ENCODE results near the gene ERGIC3. TPM values are rescaled to one million over a fixed set of nuclear protein-coding genes. Genes with fewer than 3 reads are reported as not detected.

The ERGIC3 gene
- total RNA-seq, 1 donor from 2014 or later = 113 TPM

DNA sequence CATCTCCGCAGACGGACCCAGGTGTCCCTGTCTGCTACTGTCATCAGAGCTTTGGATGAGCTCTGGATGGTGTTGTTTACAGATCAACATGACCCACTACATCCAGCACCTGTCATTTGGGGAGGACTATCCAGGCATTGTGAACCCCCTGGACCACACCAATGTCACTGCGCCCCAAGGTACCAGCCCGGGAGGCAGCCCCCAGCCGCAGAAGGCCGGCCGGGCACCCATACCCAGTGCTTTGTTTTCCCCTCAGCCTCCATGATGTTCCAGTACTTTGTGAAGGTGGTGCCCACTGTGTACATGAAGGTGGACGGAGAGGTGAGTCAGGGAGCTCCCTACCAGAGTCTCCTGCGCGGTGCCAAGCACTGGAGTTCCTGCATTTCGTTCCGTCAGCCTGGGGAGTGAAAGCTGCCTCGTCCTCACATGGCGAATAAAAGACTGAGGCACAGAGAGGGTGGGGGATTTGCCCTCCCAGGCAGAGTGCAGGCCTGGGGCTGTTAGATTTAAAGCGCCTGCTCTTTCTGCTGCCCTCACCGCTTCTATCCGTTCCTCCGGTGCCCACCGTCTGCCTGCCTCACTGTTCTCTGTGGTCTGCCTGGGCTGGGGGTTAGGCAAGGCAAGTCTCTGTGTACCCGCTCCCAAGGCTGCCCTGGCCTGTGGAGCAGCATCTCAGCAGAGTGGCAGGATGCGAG lies 14.2 kb downstream of the ERGIC3 start:
- Histone ChIP-seq H3K4me1 (no peaks in the 10 kb centered on the region), H3K9me3 (no peaks in the 10 kb centered on the region), H3K4me3 (no peak overlapping the region), H3K27ac (no peak overlapping the region), H3K36me3 (peaks cover 0 to 37% of the 10 kb centered on the region in 2 donors), H3K27me3 (no peaks in the 10 kb centered on the region)
- TF ChIP-seq POLR2A (IDR thresholded peaks at IDR 0.05) = no peak
- no peak for TF ChIP-seq POLR2AphosphoS5 (IDR thresholded peaks at IDR 0.05; ENCODE audit: insufficient read depth in 1 of 2, low read depth in 1 of 2)
- TF ChIP-seq, protein P1, sequence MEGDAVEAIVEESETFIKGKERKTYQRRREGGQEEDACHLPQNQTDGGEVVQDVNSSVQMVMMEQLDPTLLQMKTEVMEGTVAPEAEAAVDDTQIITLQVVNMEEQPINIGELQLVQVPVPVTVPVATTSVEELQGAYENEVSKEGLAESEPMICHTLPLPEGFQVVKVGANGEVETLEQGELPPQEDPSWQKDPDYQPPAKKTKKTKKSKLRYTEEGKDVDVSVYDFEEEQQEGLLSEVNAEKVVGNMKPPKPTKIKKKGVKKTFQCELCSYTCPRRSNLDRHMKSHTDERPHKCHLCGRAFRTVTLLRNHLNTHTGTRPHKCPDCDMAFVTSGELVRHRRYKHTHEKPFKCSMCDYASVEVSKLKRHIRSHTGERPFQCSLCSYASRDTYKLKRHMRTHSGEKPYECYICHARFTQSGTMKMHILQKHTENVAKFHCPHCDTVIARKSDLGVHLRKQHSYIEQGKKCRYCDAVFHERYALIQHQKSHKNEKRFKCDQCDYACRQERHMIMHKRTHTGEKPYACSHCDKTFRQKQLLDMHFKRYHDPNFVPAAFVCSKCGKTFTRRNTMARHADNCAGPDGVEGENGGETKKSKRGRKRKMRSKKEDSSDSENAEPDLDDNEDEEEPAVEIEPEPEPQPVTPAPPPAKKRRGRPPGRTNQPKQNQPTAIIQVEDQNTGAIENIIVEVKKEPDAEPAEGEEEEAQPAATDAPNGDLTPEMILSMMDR (IDR thresholded peaks at IDR 0.05) = no peak
- no peak for DNase-seq (ENCODE audit: extremely low spot score in 2 of 2)
- intact Hi-C loops (cut with DNase I) = no loop called here

DNA sequence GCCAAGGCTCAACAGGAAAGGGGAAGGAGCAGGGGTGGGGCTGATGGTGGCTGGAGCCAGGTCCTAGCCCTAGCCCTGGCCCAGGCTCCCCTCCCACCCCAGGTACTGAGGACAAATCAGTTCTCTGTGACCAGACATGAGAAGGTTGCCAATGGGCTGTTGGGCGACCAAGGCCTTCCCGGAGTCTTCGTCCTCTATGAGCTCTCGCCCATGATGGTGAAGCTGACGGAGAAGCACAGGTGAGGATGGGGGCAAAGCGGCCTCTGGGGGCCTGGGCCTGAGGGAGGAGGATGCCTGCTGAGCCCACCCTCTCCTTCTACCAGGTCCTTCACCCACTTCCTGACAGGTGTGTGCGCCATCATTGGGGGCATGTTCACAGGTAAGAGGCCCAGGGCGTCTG lies 15.0 kb downstream of the ERGIC3 start:
- TF ChIP-seq POLR2AphosphoS5 (IDR thresholded peaks at IDR 0.05; ENCODE audit: insufficient read depth in 1 of 2, low read depth in 1 of 2) = no peak
- Histone ChIP-seq H3K4me1 (no peaks in the 10 kb centered on the region), H3K27ac (no peak overlapping the region), H3K27me3 (no peaks in the 10 kb centered on the region), H3K9me3 (no peaks in the 10 kb centered on the region), H3K4me3 (no peak overlapping the region), H3K36me3 (peaks cover 0 to 37% of the 10 kb centered on the region in 2 donors)
- no peak for DNase-seq (ENCODE audit: extremely low spot score in 2 of 2)
- intact Hi-C loops (cut with DNase I) = no loop called here

DNA sequence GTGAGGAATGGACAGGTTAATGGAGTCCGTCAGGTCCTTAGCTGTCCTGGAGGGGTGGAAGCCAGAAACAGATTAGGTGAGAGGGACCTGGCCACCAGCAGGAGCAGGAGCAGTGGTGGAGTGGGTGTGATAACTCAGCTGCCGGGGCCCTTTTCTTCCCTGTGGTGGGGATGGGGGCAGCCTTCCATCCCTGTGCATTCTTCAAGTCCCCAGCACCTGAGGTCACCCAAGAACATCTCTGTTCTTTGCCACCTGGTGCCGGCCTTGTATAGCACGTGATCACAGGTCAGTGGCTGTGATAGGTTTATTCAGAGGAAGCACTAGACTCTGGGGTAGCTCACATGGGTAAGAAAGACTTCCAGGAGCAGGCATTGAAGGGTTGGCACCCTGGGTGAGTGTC lies 16.6 kb downstream of the ERGIC3 start:
- Histone ChIP-seq H3K36me3 (peaks cover 0 to 35% of the 10 kb centered on the region in 2 donors), H3K27ac (no peak overlapping the region), H3K4me1 (no peaks in the 10 kb centered on the region), H3K27me3 (no peaks in the 10 kb centered on the region), H3K4me3 (no peak overlapping the region), H3K9me3 (no peaks in the 10 kb centered on the region)
- TF ChIP-seq, protein P1 (IDR thresholded peaks at IDR 0.05) = no peak
- no peak for TF ChIP-seq POLR2A (IDR thresholded peaks at IDR 0.05)
- TF ChIP-seq POLR2AphosphoS5 (IDR thresholded peaks at IDR 0.05; ENCODE audit: insufficient read depth in 1 of 2, low read depth in 1 of 2) = no peak
- no peak for DNase-seq (ENCODE audit: extremely low spot score in 2 of 2)
- intact Hi-C loops (cut with DNase I) = no loop called here

DNA sequence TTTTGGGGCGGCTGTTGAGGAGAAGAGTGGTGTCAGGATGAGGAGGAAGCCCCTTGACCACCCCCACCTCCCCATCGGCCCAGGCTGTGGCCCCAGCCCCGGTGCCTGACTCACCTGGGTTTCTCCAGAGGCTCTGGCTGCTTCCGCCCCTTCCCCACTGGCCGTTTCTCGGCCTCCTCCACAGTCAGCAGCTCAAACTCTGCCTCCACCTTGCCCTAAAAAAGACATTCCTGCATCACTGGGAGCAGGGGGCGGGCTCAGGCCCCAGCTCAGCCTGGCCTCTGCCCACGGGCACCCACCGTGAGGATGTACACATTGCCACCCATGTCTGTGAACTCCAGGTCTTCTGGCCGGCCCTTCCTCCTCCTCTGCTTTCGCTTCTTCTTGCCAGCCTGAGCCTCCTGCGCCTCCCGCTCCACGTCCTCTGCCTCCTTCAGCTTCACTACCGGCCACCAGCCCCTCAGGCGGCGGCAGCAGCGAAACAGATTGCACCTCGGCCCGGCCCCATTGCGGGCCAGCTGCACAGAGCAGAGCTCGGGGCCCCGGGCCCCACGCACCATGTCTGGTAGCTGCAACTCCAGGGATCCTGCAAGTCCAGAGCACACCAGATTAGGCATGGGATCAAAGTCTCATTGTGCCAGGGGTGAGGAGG lies 17.3 kb downstream of the ERGIC3 start:
- peaks cover 0 to 28% of the 10 kb centered on the region in 2 donors for H3K36me3 ChIP-seq

DNA sequence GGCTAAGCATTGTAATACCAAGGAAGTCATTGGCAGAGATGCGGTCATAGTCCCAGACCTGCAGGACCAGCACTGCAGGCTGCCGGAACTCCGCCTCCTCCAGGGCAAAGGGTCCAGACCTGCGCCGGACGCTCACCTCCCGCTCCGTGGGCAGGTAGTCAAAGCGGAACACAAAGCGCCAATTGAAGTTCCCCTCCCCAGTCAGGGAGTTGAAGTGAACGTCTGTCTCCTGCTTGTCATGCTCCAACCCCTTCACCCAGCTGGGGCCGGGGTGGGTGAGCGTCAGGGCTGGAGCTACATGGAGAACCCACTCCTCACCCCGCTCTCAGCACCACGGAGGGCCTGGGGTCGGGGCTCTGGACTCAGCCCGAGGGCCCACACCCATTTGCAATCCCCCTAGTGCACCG lies 18.2 kb downstream of the ERGIC3 start:
- no peaks in the 10 kb centered on the region for H3K27me3 ChIP-seq
- no peaks in the 10 kb centered on the region for H3K4me1 ChIP-seq
- TF ChIP-seq POLR2A (IDR thresholded peaks at IDR 0.05) (no peak), POLR2AphosphoS5 (IDR thresholded peaks at IDR 0.05; ENCODE audit: insufficient read depth in 1 of 2, low read depth in 1 of 2) (no peak)
- TF ChIP-seq, protein P1 (IDR thresholded peaks at IDR 0.05) = no peak
- DNase-seq (ENCODE audit: extremely low spot score in 2 of 2) = no peak
- H3K27ac ChIP-seq = no peak overlapping the region
- intact Hi-C loops (cut with DNase I) = no loop called here
- H3K9me3 ChIP-seq = no peaks in the 10 kb centered on the region
- peaks cover 0 to 20% of the 10 kb centered on the region in 2 donors for H3K36me3 ChIP-seq
- H3K4me3 ChIP-seq = no peak overlapping the region

More for the DNA sequence above, 17.3 kb downstream of the ERGIC3 start:
- Histone ChIP-seq H3K27ac (no peak overlapping the region), H3K4me1 (no peaks in the 10 kb centered on the region), H3K9me3 (no peaks in the 10 kb centered on the region), H3K27me3 (no peaks in the 10 kb centered on the region), H3K4me3 (no peak overlapping the region)
- intact Hi-C loops (cut with DNase I) = no loop called here
- DNase-seq (ENCODE audit: extremely low spot score in 2 of 2) = no peak
- TF ChIP-seq POLR2A (IDR thresholded peaks at IDR 0.05) = no peak
- TF ChIP-seq, protein P1 (IDR thresholded peaks at IDR 0.05) = no peak
- TF ChIP-seq POLR2AphosphoS5 (IDR thresholded peaks at IDR 0.05; ENCODE audit: insufficient read depth in 1 of 2, low read depth in 1 of 2) = no peak

All from vagina (tissue), 2 donors.